Left lung (tissue), 10 donors: ENCODE results near the gene GZMH. TPM values are rescaled to one million over a fixed set of nuclear protein-coding genes. Genes with fewer than 3 reads are reported as not detected.

Experiments
- ATAC-seq: fragments of 200-7000 bp; cut with Tn5 transposase; one replicate; pipeline ENCODE4 v1.9.1; 2020; ENCODE audit warnings: moderate library complexity
- DNase-seq, 4 donors: peaks; one replicate each; pipeline ENCODE4 v3.0.0-alpha.2; 2013 to 2020
- H3K27ac ChIP-seq, 2 donors: fragments of 200-600 bp; sonication (generic) in 1 of 2; one replicate each; pipeline versions ENCODE4 v1.5.0 to v1.8.0; 2020 to 2021
- H3K27me3 ChIP-seq, 2 donors: fragments of 200-600 bp; sonication (generic) in 1 of 2; one replicate each; pipeline versions ENCODE4 v1.5.0 to v1.8.0; 2020 to 2021
- H3K36me3 ChIP-seq, 2 donors: fragments of 200-600 bp; sonication (generic) in 1 of 2; one replicate each; pipeline versions ENCODE4 v1.5.0 to v1.8.0; 2020 to 2021
- H3K4me1 ChIP-seq, 2 donors: fragments of 200-600 bp; one replicate each; pipeline ENCODE4 v1.8.0; 2021
- H3K4me3 ChIP-seq, 2 donors: fragments of 200-600 bp; sonication (generic) in 1 of 2; one replicate each; pipeline versions ENCODE4 v1.5.0 to v1.8.0; 2020 to 2021; ENCODE audit warnings: mild to moderate bottlenecking in 1 of 2
- H3K9me3 ChIP-seq, 2 donors: fragments of 200-600 bp; sonication (generic) in 1 of 2; one replicate each; pipeline versions ENCODE4 v1.5.0 to v1.8.0; 2020 to 2021
- intact Hi-C, 2 donors: fragments of 100-400 bp; cut with DNase I; formaldehyde crosslinking; loops; one replicate each; pipeline versions ENCODE4 v1.11.2 to v1.14.2; 2022
- polyA plus RNA-seq, 6 donors: library from polyadenylated mRNA; unstranded; fragments of 120-200 nt; gene quantifications; one replicate each; pipeline ENCODE4 v1.2.1, GENCODE V29; 2013; ENCODE audit not compliant: insufficient read length in 6 of 6
- total RNA-seq, 2 donors: library from RNA; stranded (reverse); fragmentation: NEBNext Ultra II Directional; extraction: Animal tissue kit (Norgen Biotek cat#: 25700); gene quantifications; one replicate each; pipeline ENCODE4 v1.2.1, GENCODE V29; 2021
- TF ChIP-seq, protein P1 (sequence below), 2 donors: fragments of 200-600 bp; sonication (generic) in 1 of 2; IDR thresholded peaks; one replicate each; pipeline versions ENCODE4 v1.5.0 to v1.8.0; 2021; ENCODE audit warnings: antibody characterized with exemption in 2 of 2
- donor health status: DM: no; HTN: yes; CAD: no.
- donor health status: DM: no; HTN: no; CAD: no.

GZMH gene
- total and polyA plus RNA-seq, 8 donors: 0.30 to 5.5 (median 0.78) TPM

DNA sequence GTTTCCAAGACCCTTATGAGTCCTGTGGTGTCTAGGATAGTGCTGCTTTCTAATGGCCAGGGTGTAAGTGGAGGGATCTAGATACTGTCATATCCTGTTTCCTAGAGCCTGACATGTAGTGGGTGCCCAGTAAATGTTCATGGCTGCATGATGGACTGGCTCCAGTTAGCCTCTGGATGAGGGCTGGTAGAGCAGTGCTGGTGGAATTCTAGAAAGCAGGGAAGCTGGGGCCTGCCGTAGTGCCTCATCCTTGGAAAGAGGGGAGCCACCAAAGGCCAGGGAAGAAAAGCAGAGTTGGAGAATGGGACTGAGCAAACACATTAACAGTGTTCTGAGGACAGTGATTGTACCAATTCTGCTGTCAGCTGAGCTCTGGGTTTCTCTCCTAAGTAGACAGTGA, 23.9 kb upstream of the GZMH start:
- no peak for ATAC-seq
- Histone ChIP-seq H3K27me3 (no peaks in the 10 kb centered on the region), H3K36me3 (no peaks in the 10 kb centered on the region), H3K9me3 (no peaks in the 10 kb centered on the region), H3K4me3 (peak overlapping the region in 1 of 2 donors; percentile 8), H3K4me1 (no peaks in the 10 kb centered on the region), H3K27ac (no peak overlapping the region)
- intact Hi-C loops: no loop called here
- no peak for DNase-seq
- TF ChIP-seq, protein P1, sequence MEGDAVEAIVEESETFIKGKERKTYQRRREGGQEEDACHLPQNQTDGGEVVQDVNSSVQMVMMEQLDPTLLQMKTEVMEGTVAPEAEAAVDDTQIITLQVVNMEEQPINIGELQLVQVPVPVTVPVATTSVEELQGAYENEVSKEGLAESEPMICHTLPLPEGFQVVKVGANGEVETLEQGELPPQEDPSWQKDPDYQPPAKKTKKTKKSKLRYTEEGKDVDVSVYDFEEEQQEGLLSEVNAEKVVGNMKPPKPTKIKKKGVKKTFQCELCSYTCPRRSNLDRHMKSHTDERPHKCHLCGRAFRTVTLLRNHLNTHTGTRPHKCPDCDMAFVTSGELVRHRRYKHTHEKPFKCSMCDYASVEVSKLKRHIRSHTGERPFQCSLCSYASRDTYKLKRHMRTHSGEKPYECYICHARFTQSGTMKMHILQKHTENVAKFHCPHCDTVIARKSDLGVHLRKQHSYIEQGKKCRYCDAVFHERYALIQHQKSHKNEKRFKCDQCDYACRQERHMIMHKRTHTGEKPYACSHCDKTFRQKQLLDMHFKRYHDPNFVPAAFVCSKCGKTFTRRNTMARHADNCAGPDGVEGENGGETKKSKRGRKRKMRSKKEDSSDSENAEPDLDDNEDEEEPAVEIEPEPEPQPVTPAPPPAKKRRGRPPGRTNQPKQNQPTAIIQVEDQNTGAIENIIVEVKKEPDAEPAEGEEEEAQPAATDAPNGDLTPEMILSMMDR (IDR thresholded peaks at IDR 0.05): no peak

GRCh38 chr14:24632761-24633160, 23.3 kb upstream of the GZMH start:
- no peak for DNase-seq
- Histone ChIP-seq H3K27me3 (no peaks in the 10 kb centered on the region), H3K4me3 (peak overlapping the region in 1 of 2 donors; percentile 8), H3K36me3 (no peaks in the 10 kb centered on the region), H3K27ac (no peak overlapping the region), H3K9me3 (no peaks in the 10 kb centered on the region), H3K4me1 (no peaks in the 10 kb centered on the region)
- TF ChIP-seq, protein P1 (IDR thresholded peaks at IDR 0.05): no peak
- intact Hi-C loops: no loop called here
- no peak for ATAC-seq

- TF ChIP-seq, protein P1 (IDR thresholded peaks at IDR 0.05): no peak
- intact Hi-C loops: no loop called here
- Histone ChIP-seq H3K4me1 (no peaks in the 10 kb centered on the region), H3K27ac (no peak overlapping the region), H3K27me3 (no peaks in the 10 kb centered on the region), H3K36me3 (no peaks in the 10 kb centered on the region), H3K9me3 (no peaks in the 10 kb centered on the region), H3K4me3 (no peak overlapping the region)
- no peak for ATAC-seq
- DNase-seq: no peak
These were observed 22.9 kb upstream of the GZMH start for GRCh38 chr14:24632336-24632735.

DNA sequence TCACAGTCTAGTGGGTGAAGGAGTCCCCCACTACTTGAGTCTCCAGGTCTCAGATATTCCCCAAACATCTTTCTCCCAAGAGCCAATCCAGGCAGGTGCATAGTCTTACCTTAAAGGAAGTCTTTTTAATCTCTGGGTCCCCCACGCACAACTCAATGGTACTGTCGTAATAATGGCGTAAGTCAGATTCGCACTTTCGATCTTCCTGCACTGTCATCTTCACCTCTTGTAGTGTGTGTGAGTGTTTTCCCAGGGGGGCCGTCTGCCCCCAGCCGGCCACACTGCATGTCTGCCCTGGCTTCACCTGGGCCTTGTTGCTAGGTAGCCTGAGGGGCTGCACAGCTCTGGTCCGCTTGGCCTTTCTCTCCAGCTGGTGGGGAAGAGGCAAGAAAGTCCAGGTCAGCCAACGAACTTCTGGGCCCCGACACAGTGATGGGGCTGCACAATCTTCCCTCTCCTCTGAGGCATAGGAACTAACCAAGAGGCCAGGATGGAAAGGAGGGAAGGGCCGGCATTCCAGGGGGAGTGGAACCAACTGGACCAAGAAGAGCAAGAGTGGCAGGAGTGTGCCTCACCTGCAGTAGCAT, 22.4 kb upstream of the GZMH start:
- TF ChIP-seq, protein P1 (IDR thresholded peaks at IDR 0.05): no peak
- intact Hi-C loops: no loop called here
- ATAC-seq (no peak), DNase-seq (no peak)
- H3K36me3 ChIP-seq: no peaks in the 10 kb centered on the region
- H3K27me3 ChIP-seq: no peaks in the 10 kb centered on the region
- no peaks in the 10 kb centered on the region for H3K9me3 ChIP-seq
- H3K4me3 ChIP-seq: no peak overlapping the region
- H3K4me1 ChIP-seq: no peaks in the 10 kb centered on the region
- H3K27ac ChIP-seq: no peak overlapping the region

DNA sequence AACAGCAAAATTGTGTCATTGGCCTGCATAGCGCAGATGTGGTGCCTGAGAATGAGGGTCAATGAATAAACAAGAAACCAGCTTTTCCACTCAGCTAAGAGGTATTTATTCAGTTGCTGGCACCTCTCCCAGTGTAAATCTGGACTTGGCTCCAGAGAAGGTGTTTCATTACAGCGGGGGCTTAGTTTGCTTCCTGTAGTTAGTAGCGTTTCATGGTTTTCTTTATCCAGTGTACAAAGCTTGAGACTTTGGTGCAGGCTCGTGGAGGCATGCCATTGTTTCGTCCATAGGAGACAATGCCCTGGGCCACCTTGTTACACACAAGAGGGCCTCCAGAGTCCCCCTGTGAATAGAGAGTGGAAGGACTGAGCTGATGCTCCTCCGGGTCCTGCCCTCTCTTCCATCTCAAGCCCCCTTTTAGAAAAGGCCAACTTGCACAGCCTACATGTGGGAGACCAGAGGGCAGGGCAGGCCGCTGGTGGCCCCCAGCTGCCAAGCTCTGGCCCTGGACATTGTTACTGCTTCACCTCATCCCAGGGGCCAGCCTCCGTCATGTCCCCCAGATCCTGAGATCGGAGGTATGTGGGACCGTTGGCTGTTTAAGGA, 21.5 kb upstream of the GZMH start:
- intact Hi-C loops: no loop called here
- TF ChIP-seq, protein P1 (IDR thresholded peaks at IDR 0.05): no peak
- Histone ChIP-seq H3K4me3 (no peak overlapping the region), H3K27me3 (no peaks in the 10 kb centered on the region), H3K36me3 (no peaks in the 10 kb centered on the region), H3K4me1 (no peaks in the 10 kb centered on the region), H3K27ac (no peak overlapping the region), H3K9me3 (no peaks in the 10 kb centered on the region)
- ATAC-seq (peak; percentile 85), DNase-seq (peak in 2 of 4 donors; percentile 57 to 87)
